IPS-15b (cell line): ENCODE data around the gene LRCOL1.

ENCODE experiments used
- H3K27me3 ChIP-seq: one replicate; pipeline ENCODE4 v1.6.1; 2013; ENCODE audit warnings: low read length; ENCODE audit not compliant: control insufficient read depth, insufficient read depth
- H3K36me3 ChIP-seq: one replicate; pipeline ENCODE4 v1.6.1; 2013; ENCODE audit warnings: low read length; ENCODE audit not compliant: control insufficient read depth, insufficient read depth
- H3K4me1 ChIP-seq: one replicate; pipeline ENCODE4 v1.6.1; 2013; ENCODE audit warnings: mild to moderate bottlenecking, low read length; ENCODE audit not compliant: control insufficient read depth, insufficient read depth
- H3K4me3 ChIP-seq: one replicate; pipeline ENCODE4 v1.5.1; 2013; ENCODE audit warnings: low read depth, low read length
- H3K9ac ChIP-seq: one replicate; pipeline ENCODE4 v1.6.1; 2013; ENCODE audit warnings: low read depth, mild to moderate bottlenecking, low read length
- H3K9me3 ChIP-seq: one replicate; pipeline ENCODE4 v1.6.1; 2013; ENCODE audit warnings: mild to moderate bottlenecking, low read length; ENCODE audit not compliant: control insufficient read depth, insufficient read depth

LRCOL1 gene

DNA sequence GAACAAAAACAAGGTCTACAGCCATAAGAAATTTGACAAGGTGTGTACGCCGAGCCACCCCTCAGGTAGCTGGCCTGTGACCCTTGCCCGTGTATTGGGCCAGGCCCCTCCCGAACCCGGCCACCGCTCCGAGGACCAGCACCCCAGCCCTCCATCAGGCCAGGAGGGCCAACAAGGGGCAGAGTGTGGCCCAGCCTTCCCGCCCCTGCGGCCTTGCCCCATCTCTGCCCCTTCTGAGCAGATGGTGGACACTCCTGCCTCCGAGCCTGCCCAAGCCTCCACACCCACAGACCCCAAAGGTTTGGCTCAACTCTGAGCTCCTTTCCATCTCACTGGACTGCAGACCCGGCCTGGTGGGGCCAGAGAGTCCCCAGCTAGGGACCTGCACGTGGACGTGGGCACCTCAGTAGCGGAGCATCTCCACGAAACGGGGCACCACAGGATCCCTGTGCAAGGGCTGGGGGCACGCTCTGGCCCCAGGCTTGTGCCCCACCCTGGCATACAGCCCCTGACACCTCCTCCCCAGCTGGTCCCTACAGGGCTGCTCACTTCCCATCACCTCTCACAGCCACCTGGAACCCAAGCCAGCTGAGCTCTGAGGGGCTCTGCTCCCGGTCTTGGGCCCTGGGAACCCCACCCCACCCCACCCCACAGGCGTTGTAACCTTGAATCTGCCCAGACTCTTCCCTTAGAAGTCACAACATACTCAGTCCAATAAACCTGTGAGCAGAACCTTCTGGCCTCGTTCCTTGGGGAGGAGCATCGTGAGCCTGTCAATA, 11.5 kb upstream of the LRCOL1 start:
- no peak overlapping the region for H3K4me3 ChIP-seq
- peaks cover 20% of the 10 kb centered on the region for H3K27me3 ChIP-seq
- H3K4me1 ChIP-seq = no peaks in the 10 kb centered on the region
- H3K9ac ChIP-seq = no peak overlapping the region
- H3K36me3 ChIP-seq = peaks cover 31% of the 10 kb centered on the region
- peaks cover 4% of the 10 kb centered on the region for H3K9me3 ChIP-seq

DNA sequence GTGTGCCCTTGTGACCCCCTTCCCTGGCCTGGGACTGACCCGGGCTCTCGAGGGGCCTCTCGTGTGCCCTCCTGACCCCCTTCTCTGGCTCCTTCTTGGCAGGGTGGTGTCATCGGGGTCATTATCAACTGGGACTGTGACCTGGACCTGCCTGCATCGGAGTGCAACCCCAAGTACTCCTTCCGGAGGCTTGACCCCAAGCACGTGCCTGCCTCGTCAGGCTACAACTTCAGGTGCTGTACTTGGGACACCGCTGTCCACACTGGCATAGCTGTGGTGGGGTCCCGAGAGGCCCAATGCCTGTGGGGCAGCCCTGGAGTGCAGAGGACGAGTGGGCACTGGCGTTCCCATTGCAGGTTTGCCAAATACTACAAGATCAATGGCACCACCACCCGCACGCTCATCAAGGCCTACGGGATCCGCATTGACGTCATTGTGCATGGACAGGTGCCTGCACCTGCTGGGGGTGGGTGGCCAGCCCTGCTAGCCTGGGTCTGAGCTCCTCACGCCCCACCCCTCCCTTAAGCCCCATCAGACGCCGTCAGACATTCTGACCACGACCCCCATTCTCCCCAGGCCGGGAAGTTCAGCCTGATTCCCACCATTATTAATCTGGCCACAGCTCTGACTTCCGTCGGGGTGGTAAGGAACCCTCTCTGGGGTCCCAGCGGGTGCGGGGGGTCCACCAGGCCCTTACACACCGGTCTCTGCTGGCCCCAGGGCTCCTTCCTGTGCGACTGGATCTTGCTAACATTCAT, 10.7 kb upstream of the LRCOL1 start:
- H3K36me3 ChIP-seq = peaks cover 31% of the 10 kb centered on the region
- no peaks in the 10 kb centered on the region for H3K4me1 ChIP-seq
- H3K9ac ChIP-seq = no peak overlapping the region
- H3K4me3 ChIP-seq = no peak overlapping the region
- H3K27me3 ChIP-seq = peaks cover 28% of the 10 kb centered on the region
- H3K9me3 ChIP-seq = peaks cover 6% of the 10 kb centered on the region

DNA sequence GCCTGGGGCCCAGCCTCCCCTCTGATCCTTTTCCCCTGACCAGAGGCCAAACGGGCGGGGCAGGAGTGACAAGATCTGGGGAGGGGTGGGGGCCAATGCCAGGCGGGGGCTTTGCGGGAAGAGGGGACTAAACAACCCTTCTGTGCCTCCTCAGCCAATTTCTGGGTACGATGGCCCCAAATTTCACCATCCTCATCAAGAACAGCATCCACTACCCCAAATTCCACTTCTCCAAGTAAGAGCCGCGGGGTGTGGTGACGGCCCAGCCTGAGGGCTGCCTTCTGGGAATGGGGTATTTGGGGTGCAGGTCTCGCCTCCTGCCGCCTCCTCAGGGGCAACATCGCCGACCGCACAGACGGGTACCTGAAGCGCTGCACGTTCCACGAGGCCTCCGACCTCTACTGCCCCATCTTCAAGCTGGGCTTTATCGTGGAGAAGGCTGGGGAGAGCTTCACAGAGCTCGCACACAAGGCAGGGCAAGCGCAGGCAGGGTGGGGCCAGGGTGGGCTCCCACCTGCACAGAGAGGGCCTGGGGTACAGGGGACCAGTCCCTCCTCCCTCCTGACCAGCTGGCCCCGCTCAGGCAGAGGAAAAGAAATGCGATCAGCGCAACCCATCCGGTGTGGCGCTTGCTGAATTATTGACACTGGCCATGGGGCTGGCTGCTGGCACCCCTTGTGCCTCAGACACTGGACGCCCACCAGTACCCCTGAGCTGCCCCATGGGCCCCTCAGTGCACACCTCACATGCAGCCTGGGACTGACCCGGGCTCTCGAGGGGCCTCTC, 9.9 kb upstream of the LRCOL1 start:
- Histone ChIP-seq H3K9me3 (peaks cover 6% of the 10 kb centered on the region), H3K4me1 (no peaks in the 10 kb centered on the region), H3K9ac (no peak overlapping the region), H3K4me3 (no peak overlapping the region), H3K27me3 (peaks cover 35% of the 10 kb centered on the region), H3K36me3 (peaks cover 23% of the 10 kb centered on the region)

DNA sequence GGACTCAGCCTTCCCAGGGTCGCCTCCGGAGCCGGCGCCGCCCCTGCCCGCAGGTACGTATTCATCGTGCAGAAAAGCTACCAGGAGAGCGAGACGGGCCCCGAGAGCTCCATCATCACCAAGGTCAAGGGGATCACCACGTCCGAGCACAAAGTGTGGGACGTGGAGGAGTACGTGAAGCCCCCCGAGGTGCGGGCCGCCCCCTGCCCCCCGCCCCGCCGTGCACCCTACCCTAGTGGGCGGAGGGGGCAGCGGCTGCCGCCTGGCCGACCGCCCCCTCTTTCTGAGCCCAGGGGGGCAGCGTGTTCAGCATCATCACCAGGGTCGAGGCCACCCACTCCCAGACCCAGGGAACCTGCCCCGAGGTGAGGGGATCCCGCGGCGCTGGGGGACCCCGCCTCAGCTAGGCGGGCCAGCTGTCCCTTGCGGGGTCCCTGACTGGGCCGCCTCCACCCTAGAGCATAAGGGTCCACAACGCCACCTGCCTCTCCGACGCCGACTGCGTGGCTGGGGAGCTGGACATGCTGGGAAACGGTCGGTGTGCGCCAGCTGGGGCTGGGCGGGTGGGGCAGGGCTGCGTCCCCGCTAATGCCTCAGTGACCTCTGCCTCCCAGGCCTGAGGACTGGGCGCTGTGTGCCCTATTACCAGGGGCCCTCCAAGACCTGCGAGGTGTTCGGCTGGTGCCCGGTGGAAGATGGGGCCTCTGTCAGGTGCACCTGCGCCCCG, 9.2 kb upstream of the LRCOL1 start:
- Histone ChIP-seq H3K36me3 (peaks cover 16% of the 10 kb centered on the region), H3K4me3 (no peak overlapping the region), H3K27me3 (peaks cover 43% of the 10 kb centered on the region), H3K9ac (no peak overlapping the region), H3K4me1 (no peaks in the 10 kb centered on the region), H3K9me3 (peaks cover 6% of the 10 kb centered on the region)

DNA sequence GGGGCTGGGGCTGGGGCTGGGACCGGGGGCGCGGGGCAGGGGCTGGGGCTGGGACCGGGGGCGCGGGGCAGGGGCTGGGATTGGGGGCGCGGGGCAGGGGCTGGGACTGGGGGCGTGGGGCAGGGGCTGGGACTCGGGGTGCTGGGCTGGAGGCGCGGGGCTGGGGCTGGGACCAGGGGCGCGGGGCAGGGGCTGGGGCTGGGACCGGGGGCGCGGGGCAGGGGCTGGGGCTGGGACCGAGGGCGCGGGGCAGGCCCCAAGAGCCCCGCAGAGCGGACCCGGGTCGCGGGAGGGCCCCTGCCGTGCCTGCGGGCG, 8.6 kb upstream of the LRCOL1 start:
- H3K9me3 ChIP-seq = peaks cover 6% of the 10 kb centered on the region
- no peaks in the 10 kb centered on the region for H3K4me1 ChIP-seq
- no peak overlapping the region for H3K4me3 ChIP-seq
- peaks cover 11% of the 10 kb centered on the region for H3K36me3 ChIP-seq
- H3K27me3 ChIP-seq = peaks cover 46% of the 10 kb centered on the region
- no peak overlapping the region for H3K9ac ChIP-seq

DNA sequence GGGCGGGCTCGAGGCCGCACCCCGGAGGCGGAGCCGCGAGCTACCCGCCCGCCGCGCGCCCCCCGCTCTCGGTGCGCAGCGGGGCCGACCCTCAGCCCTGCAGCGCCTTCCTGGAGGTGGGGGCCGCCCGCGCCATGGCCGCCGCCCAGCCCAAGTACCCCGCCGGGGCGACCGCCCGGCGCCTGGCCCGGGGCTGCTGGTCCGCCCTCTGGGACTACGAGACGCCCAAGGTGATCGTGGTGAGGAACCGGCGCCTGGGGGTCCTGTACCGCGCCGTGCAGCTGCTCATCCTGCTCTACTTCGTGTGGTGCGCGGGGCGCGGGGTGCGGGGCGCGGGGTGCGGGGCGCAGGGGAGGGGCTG, 8.3 kb upstream of the LRCOL1 start, which contains the start of gene P2RX2:
TSS of gene P2RX2 (plus strand) at position 94 of the 361 bp plus-strand sequence. CDS start at position 135, 41 bp downstream.
- H3K9ac ChIP-seq = no peak within 1 kb of the TSS

DNA sequence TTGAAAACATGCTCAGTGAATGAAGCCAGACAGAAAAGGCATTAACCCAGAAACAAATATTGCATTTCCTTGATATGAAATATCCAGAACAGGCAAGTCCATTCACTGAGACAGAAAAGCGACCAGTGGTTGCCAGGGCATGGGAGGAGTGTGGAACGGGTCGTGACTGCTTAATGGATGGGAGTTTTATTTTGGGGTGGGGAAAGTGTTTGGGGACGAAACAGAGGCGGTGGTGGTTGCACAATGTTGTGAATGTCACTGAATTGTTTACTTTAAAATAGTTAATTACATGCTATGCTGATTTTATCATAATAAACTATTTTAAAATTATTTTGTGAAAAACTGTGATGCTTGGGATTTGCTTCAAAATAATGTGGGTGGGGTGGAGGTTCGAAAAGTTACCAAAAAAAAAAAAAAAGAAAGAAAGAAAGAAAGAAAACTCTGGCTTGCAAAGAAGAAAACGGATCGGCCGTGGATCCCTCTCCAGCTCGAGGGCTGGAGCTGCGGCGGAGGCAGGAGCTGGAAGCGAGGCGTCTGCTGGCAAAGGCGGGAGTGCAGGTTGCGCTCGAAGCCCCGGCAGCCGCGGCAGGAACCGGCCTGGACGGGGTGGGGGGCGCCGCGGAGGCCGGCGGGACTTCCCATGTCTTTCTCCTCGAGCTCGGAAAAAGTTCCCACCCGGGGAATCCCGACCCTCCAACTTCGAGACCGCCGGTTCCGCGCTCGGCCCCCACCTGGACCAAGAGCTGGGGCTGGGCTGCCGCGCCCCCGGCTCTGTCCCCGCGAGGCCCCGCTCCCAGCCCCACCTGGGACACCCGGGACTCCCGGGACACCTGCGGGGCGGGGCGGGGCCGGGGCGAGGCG, 7.7 kb upstream of the LRCOL1 start:
- H3K27me3 ChIP-seq = peaks cover 52% of the 10 kb centered on the region
- H3K9me3 ChIP-seq = peaks cover 6% of the 10 kb centered on the region
- H3K36me3 ChIP-seq = peaks cover 4% of the 10 kb centered on the region
- H3K4me3 ChIP-seq = peak overlapping the region; percentile 35
- H3K9ac ChIP-seq = no peak overlapping the region
- no peaks in the 10 kb centered on the region for H3K4me1 ChIP-seq

More for the DNA sequence above, 8.3 kb upstream of the LRCOL1 start, which contains the start of gene P2RX2:
- peaks cover 49% of the 10 kb centered on the region for H3K27me3 ChIP-seq
- peaks cover 7% of the 10 kb centered on the region for H3K36me3 ChIP-seq
- H3K4me3 ChIP-seq = peak within 1 kb of the TSS; percentile 35
- peaks cover 6% of the 10 kb centered on the region for H3K9me3 ChIP-seq
- H3K4me1 ChIP-seq = no peaks in the 10 kb centered on the region

DNA sequence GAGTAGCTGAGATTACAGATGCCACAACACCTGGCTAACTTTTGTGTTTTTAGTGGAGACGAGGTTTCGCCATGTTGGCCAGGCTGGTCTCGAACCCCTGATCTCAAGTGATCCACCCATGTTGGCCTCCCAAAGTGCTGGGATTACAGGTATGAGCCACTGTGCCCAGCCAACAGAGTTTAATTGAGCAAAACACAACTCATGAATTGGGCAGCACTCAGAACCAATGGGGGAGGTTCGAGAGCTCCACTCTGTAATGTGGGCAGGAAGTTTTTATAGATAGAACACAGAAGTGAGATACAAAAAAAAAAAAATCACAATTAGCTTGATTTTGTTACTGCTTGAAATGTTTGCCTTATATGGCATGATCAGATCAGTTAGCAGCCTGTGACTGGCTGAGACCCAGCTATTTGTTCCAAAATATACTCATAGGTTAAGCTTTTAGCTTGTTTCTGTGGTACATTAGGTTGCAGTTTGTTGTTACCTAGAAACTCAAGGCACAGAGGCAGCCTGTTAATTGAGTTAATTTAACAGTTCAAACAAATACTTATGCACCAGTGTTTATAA, 6.8 kb upstream of the LRCOL1 start:
- no peak overlapping the region for H3K9ac ChIP-seq
- no peak overlapping the region for H3K4me3 ChIP-seq
- no peaks in the 10 kb centered on the region for H3K36me3 ChIP-seq
- peaks cover 6% of the 10 kb centered on the region for H3K9me3 ChIP-seq
- H3K4me1 ChIP-seq = no peaks in the 10 kb centered on the region
- H3K27me3 ChIP-seq = peaks cover 60% of the 10 kb centered on the region

DNA sequence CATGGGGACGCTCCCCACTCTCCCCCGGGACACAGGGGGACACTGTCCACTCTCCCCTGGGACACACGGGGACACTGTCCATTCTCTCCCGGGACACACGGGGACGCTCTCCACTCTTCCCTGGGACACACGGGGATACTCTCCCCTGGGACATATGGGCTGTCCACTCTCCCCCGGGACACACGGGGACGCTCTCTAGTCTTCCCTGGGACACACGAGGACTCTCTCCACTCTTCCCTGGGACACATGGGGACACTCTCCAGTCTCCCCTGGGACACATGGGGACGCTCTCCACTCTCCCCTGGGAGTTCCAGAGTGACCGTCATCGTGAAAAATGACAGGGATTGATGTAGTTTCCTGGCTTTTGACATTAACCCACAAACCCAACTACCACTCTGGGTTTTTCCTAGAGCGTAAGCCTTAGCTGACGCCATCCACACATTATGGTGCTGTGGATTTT, 5.2 kb upstream of the LRCOL1 start:
- Histone ChIP-seq H3K4me3 (no peak overlapping the region), H3K27me3 (peaks cover 70% of the 10 kb centered on the region), H3K9me3 (peaks cover 10% of the 10 kb centered on the region), H3K36me3 (no peaks in the 10 kb centered on the region), H3K9ac (no peak overlapping the region), H3K4me1 (no peaks in the 10 kb centered on the region)

DNA sequence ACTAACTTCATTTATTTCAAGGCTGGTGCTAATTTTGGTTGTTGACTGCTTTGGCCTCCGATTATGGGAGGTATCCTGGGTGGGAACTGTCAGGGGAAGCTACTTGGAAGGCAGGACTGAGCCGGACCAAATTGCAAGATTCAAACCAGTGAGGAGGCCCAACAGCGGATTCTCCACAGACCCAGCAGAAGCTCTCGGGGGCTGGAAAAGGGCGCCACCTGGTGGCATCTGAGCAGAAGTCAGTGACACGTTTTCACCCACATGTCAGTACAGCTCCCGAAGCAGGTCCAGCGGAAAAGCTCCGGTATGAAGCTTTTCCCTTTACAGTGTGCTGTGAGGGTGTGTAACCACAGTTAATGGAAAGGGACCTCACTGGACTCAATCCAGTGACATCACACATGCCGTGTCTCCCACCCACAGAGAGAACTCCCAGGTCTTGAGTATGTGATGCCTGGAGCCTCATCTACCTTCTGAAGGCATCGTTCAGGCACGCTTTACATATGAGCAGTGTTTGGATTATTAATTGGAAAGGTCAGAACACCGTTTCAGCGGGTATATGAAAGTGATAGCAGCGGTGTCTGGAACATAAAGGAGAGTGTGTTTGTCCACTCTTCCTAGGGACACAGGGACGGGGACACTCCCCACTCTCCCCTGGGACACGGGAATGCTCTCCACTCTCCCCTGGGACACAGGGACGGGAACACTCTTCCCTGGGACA, 4.6 kb upstream of the LRCOL1 start:
- H3K4me3 ChIP-seq = no peak overlapping the region
- H3K36me3 ChIP-seq = no peaks in the 10 kb centered on the region
- H3K9me3 ChIP-seq = peaks cover 10% of the 10 kb centered on the region
- peaks cover 70% of the 10 kb centered on the region for H3K27me3 ChIP-seq
- no peak overlapping the region for H3K9ac ChIP-seq
- no peaks in the 10 kb centered on the region for H3K4me1 ChIP-seq
